HepG2 (cell line): ENCODE measurements around the gene GOLGB1. TPM values are rescaled to one million over a fixed set of nuclear protein-coding genes. Genes with fewer than 3 reads are reported as not detected.
A peak's percentile ranks its signal among the peaks of the same experiment; 100 is the strongest.

ENCODE experiments used
- E2F5 ChIP-seq: sonication (generic); formaldehyde crosslinking; conservative IDR thresholded peaks from 2 replicates; pipeline ENCODE4 v1.4.0; 2020; ENCODE audit warnings: missing genetic modification reagents
- FOSL1 ChIP-seq: sonication (generic); formaldehyde crosslinking; IDR thresholded peaks from 2 replicates; pipeline ENCODE4 v1.9.0; 2021; ENCODE audit warnings: missing genetic modification reagents, borderline replicate concordance
- FOXM1 ChIP-seq: sonication (generic); formaldehyde crosslinking; IDR thresholded peaks from 2 replicates; pipeline ENCODE4 v1.5.0; 2020; ENCODE audit warnings: missing genetic modification reagents
- MNT ChIP-seq: fragments of 450-650 bp; IDR thresholded peaks from 2 replicates; pipeline ENCODE4 v1.6.1; 2016
- NPAS2 ChIP-seq: sonication (generic); formaldehyde crosslinking; IDR thresholded peaks from 2 replicates; pipeline ENCODE4 v1.8.0; 2022; ENCODE audit warnings: mild to moderate bottlenecking, missing genetic modification reagents, borderline replicate concordance
- PRDM4 ChIP-seq: sonication (generic); formaldehyde crosslinking; IDR thresholded peaks from 2 replicates; pipeline ENCODE4 v1.9.0; 2021; ENCODE audit warnings: missing genetic modification reagents, borderline replicate concordance
- TCF7L2 ChIP-seq: IDR thresholded peaks from 2 replicates; pipeline ENCODE4 v1.6.1; 2011; ENCODE audit warnings: mild to moderate bottlenecking, low read depth, low read length, moderate library complexity
- ZNF260 ChIP-seq: sonication (generic); formaldehyde crosslinking; IDR thresholded peaks from 2 replicates; pipeline ENCODE4 v1.4.0; 2020; ENCODE audit warnings: missing genetic modification reagents, low read depth, mild to moderate bottlenecking, borderline replicate concordance
- ZNF333 ChIP-seq: sonication (generic); formaldehyde crosslinking; IDR thresholded peaks from 2 replicates; pipeline ENCODE4 v1.4.0; 2020; ENCODE audit warnings: mild to moderate bottlenecking, missing genetic modification reagents, borderline replicate concordance
- ZNF34 ChIP-seq: sonication (generic); formaldehyde crosslinking; IDR thresholded peaks from 2 replicates; pipeline ENCODE4 v1.4.0; 2020; ENCODE audit warnings: mild to moderate bottlenecking, missing genetic modification reagents, borderline replicate concordance
- ZNF503 ChIP-seq: sonication (generic); formaldehyde crosslinking; IDR thresholded peaks from 2 replicates; pipeline ENCODE4 v1.4.0; 2020; ENCODE audit warnings: missing genetic modification reagents
- polyA plus RNA-seq, 8 experiments: library from polyadenylated mRNA; depleted of rRNA in 3 of 8; stranded (reverse) in 7 of 8; unstranded in 1 of 8; fragments of >200 nt; fragmentation: Illumina TruSeq in 4 of 8; extraction: Trizol in 4 of 8; gene quantifications; 2 replicates each; pipeline versions ENCODE4 v1.2.1 to v1.2.3, GENCODE V29; 2011 to 2016; ENCODE audit warnings: low read depth in 4 of 8, missing spikeins in 1 of 8, mixed read lengths in 1 of 8; ENCODE audit not compliant: insufficient read depth in 1 of 8
- total RNA-seq, 5 experiments: library from RNA; depleted of rRNA; stranded (reverse); fragments of >200 nt; fragmentation: Illumina TruSeq; extraction: Trizol; gene quantifications; 2 replicates each; pipeline ENCODE4 v1.2.3, GENCODE V29; 2016; ENCODE audit warnings: low read depth in 1 of 5
- TF ChIP-seq, protein P1 (sequence below): sonication (generic); formaldehyde crosslinking; IDR thresholded peaks from 2 replicates; pipeline ENCODE4 v1.5.0; 2020; ENCODE audit warnings: mild to moderate bottlenecking, missing genetic modification reagents, borderline replicate concordance

GOLGB1 gene
- total and polyA plus RNA-seq, 2 of the 13 experiments (the other 11 are each of a cell fraction or from before 2014, with no cell fraction given), result 13.1 to 39.5 TPM

DNA sequence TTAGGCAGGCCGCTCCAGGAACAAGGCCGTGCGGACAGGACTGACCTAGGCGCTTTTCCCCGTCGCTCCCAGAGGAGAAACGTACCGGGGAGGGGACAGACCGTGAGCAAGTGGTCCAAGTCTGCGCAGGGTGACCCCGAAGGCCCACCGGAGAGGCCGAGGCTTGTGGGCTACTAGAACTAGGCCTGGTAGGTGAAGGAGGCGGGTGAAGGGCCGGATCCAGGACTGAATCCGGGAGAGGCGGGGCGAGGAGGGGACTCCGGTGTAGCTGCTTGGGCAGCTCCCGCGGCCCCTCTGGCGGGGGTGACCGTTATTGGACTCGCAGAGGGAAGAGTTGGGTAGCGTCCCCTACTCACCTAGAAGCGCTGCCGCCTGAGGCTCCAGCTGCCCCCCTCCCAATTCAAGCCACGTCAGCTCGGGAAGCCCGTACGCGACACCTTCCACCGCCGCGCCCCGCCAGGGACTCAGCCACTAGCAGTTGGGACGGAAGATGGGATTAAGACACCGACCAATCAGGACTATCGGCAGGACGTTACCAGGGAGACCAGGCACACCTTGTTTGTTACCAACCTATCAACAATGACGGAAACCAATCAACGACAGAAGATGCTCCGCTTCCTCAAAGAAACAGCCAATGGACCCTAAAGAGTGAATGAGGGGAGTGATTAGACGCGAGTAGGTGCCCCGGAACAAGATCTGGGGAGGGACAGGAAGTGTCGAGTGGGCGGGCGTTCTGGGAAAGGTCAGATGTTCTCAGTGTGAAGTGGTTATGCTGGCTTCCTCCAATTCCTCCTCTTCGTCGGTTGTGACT lies at the start of gene GOLGB1 (continued):
- TF ChIP-seq E2F5 (CRISPR knock-in tag) (no peak), ZNF34 (no peak), TCF7L2 (no peak), ZNF333 (peak; percentile 83; the same call in 1 of the 2 replicates), FOSL1 (CRISPR knock-in tag) (peak; percentile 17; the same call in 1 of the 2 replicates), PRDM4 (CRISPR knock-in tag) (no peak), ZNF503 (CRISPR knock-in tag) (no peak; the same call in 1 of the 2 replicates), NPAS2 (CRISPR knock-in tag) (no peak), ZNF260 (CRISPR knock-in tag) (no peak), MNT (peak; percentile 67), FOXM1 (CRISPR knock-in tag) (no peak; the same call in 1 of the 2 replicates)
- TF ChIP-seq, protein P1, sequence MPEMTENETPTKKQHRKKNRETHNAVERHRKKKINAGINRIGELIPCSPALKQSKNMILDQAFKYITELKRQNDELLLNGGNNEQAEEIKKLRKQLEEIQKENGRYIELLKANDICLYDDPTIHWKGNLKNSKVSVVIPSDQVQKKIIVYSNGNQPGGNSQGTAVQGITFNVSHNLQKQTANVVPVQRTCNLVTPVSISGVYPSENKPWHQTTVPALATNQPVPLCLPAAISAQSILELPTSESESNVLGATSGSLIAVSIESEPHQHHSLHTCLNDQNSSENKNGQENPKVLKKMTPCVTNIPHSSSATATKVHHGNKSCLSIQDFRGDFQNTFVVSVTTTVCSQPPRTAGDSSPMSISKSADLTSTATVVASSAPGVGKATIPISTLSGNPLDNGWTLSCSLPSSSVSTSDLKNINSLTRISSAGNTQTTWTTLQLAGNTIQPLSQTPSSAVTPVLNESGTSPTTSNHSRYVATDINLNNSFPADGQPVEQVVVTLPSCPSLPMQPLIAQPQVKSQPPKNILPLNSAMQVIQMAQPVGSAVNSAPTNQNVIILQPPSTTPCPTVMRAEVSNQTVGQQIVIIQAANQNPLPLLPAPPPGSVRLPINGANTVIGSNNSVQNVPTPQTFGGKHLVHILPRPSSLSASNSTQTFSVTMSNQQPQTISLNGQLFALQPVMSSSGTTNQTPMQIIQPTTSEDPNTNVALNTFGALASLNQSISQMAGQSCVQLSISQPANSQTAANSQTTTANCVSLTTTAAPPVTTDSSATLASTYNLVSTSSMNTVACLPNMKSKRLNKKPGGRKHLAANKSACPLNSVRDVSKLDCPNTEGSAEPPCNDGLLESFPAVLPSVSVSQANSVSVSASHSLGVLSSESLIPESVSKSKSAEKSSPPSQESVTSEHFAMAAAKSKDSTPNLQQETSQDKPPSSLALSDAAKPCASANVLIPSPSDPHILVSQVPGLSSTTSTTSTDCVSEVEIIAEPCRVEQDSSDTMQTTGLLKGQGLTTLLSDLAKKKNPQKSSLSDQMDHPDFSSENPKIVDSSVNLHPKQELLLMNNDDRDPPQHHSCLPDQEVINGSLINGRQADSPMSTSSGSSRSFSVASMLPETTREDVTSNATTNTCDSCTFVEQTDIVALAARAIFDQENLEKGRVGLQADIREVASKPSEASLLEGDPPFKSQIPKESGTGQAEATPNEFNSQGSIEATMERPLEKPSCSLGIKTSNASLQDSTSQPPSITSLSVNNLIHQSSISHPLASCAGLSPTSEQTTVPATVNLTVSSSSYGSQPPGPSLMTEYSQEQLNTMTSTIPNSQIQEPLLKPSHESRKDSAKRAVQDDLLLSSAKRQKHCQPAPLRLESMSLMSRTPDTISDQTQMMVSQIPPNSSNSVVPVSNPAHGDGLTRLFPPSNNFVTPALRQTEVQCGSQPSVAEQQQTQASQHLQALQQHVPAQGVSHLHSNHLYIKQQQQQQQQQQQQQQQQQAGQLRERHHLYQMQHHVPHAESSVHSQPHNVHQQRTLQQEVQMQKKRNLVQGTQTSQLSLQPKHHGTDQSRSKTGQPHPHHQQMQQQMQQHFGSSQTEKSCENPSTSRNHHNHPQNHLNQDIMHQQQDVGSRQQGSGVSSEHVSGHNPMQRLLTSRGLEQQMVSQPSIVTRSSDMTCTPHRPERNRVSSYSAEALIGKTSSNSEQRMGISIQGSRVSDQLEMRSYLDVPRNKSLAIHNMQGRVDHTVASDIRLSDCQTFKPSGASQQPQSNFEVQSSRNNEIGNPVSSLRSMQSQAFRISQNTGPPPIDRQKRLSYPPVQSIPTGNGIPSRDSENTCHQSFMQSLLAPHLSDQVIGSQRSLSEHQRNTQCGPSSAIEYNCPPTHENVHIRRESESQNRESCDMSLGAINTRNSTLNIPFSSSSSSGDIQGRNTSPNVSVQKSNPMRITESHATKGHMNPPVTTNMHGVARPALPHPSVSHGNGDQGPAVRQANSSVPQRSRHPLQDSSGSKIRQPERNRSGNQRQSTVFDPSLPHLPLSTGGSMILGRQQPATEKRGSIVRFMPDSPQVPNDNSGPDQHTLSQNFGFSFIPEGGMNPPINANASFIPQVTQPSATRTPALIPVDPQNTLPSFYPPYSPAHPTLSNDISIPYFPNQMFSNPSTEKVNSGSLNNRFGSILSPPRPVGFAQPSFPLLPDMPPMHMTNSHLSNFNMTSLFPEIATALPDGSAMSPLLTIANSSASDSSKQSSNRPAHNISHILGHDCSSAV (CRISPR knock-in tag), result no peak
